Testis (tissue), 3 donors: ENCODE data around the gene TMEM201. TPM values are rescaled to one million over a fixed set of nuclear protein-coding genes. Genes with fewer than 3 reads are reported as not detected.

Source experiments
- DNase-seq: peaks from one replicate; pipeline ENCODE4 v3.0.0-alpha.2; 2019
- H3K27ac ChIP-seq, 2 donors: fragments of 200-600 bp; sonication (generic); one replicate each; pipeline ENCODE4 v1.5.1; 2019
- H3K27me3 ChIP-seq: fragments of 200-600 bp; sonication (generic); one replicate; pipeline ENCODE4 v1.5.1; 2019
- H3K36me3 ChIP-seq: fragments of 200-600 bp; sonication (generic); one replicate; pipeline ENCODE4 v1.5.1; 2017; ENCODE audit warnings: low read depth; ENCODE audit errors: missing control alignments
- H3K4me1 ChIP-seq: fragments of 200-600 bp; sonication (generic); one replicate; pipeline ENCODE4 v1.5.1; 2019
- H3K4me3 ChIP-seq, 2 donors: fragments of 200-600 bp; sonication (generic); one replicate each; pipeline ENCODE4 v1.5.1; 2017 to 2019
- H3K9me3 ChIP-seq: fragments of 200-600 bp; sonication (generic); one replicate; pipeline ENCODE4 v1.5.1; 2017
- POLR2A ChIP-seq: fragments of 450-650 bp; IDR thresholded peaks from one replicate; pipeline ENCODE4 v1.6.1; 2017; ENCODE audit warnings: antibody characterized with exemption, mild to moderate bottlenecking, moderate library complexity
- WGBS, 2 donors: methylation state at CpG; one replicate each; pipeline ENCODE4 v1.1.5; 2018; 5-methylcytosine and 5-hydroxymethylcytosine counted together
- intact Hi-C: fragments of 100-400 bp; cut with DNase I; formaldehyde crosslinking; loops from one replicate; pipeline ENCODE4 v1.15.1; 2023; ENCODE audit warnings: low total_unique reads
- polyA plus RNA-seq: library from polyadenylated mRNA; stranded (reverse); fragments of 350-450 nt; fragmentation: Illumina TruSeq; extraction: RNeasy Lipid Tissue Mini Kit (QIAGEN cat#74804); gene quantifications from one replicate; pipeline ENCODE4 v1.2.3, GENCODE V29; 2014; ENCODE audit warnings: low read depth, low replicate concordance; ENCODE audit not compliant: insufficient read depth
- total RNA-seq, 2 donors: library from RNA; depleted of rRNA; stranded (reverse); fragments of >200 nt; gene quantifications; one replicate each; pipeline ENCODE4 v1.2.3, GENCODE V29; 2016
- TF ChIP-seq, protein P1 (sequence below), 3 experiments: fragments of 450-650 bp in 2 of 3; fragments of 200-600 bp in 1 of 3; sonication (generic) in 1 of 3; IDR thresholded peaks; one replicate each; pipeline ENCODE4 v1.5.1; 2016 to 2019; ENCODE audit warnings: antibody characterized with exemption in 3 of 3, mild to moderate bottlenecking in 2 of 3, moderate library complexity in 1 of 3

Gene TMEM201
- total and polyA plus RNA-seq, 3 donors from 2014 or later: 26.6 to 36.2 (median 35.8) TPM

DNA sequence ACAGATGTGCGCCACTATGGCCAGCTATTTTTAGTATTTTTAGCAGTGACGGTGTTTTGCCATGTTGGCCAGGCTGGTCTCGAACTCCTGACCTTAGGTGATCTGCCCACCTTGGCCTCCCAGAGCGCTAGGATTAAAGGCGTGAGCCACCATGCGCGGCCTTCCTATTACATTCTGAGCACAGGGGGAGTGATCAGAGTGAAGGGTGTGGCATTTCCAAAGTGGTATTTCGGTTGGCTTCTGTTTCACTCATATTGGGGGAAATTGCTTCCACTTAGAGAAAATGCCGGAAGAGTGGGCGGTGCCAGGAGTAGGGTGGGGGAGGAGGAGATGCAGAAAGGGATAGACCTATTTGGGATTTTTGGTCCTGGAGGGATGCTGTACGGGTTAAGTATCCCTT lies 67.1 kb downstream of the TMEM201 start:
- WGBS, 2 donors: 89 to 96% methylated on average over 11 of the region's 11 CpGs
- TF ChIP-seq POLR2A: no peak

DNA sequence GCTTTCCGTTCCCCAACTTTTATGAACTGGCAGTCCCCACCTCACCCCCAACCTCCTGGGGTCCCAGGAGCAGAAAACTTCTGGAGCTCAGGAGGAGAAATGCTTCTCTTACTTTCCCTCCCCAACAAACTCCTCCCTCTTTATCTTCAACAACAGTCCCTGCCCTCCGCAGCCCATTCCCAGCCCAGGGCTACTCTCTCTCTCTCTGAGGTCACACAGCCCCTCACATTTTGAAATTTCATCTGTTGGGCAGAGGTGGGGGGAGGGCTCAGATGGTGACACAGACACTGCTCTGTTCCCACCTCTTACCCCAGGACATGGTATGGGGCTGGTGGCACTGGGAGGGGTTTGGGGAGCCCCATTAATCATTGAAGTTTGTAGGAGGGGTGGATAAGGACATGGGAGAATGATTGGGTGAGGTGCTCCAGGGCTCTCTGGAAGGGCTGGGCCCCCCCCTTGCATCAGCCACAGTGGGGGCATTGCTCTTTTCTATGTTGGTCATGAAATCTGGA lies 68.9 kb downstream of the TMEM201 start:
- TF ChIP-seq, protein P1, sequence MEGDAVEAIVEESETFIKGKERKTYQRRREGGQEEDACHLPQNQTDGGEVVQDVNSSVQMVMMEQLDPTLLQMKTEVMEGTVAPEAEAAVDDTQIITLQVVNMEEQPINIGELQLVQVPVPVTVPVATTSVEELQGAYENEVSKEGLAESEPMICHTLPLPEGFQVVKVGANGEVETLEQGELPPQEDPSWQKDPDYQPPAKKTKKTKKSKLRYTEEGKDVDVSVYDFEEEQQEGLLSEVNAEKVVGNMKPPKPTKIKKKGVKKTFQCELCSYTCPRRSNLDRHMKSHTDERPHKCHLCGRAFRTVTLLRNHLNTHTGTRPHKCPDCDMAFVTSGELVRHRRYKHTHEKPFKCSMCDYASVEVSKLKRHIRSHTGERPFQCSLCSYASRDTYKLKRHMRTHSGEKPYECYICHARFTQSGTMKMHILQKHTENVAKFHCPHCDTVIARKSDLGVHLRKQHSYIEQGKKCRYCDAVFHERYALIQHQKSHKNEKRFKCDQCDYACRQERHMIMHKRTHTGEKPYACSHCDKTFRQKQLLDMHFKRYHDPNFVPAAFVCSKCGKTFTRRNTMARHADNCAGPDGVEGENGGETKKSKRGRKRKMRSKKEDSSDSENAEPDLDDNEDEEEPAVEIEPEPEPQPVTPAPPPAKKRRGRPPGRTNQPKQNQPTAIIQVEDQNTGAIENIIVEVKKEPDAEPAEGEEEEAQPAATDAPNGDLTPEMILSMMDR (IDR thresholded peaks at IDR 0.05): no peak
- TF ChIP-seq POLR2A: no peak
- no peak overlapping the region for H3K4me3 ChIP-seq
- H3K27ac ChIP-seq: no peak overlapping the region
- WGBS, 2 donors: 75 to 81% methylated on average over 2 of the region's 2 CpGs
- intact Hi-C loops: no loop called here
- no peaks in the 10 kb centered on the region for H3K9me3 ChIP-seq
- no peak for DNase-seq
- no peaks in the 10 kb centered on the region for H3K36me3 ChIP-seq
- H3K27me3 ChIP-seq: no peaks in the 10 kb centered on the region
- H3K4me1 ChIP-seq: no peaks in the 10 kb centered on the region

More for the DNA sequence above, 67.1 kb downstream of the TMEM201 start:
- Histone ChIP-seq H3K9me3 (no peaks in the 10 kb centered on the region), H3K4me1 (peaks cover 5% of the 10 kb centered on the region), H3K4me3 (no peak overlapping the region), H3K27me3 (no peaks in the 10 kb centered on the region), H3K27ac (no peak overlapping the region), H3K36me3 (no peaks in the 10 kb centered on the region)
- DNase-seq: no peak
- intact Hi-C loops: no loop called here

DNA sequence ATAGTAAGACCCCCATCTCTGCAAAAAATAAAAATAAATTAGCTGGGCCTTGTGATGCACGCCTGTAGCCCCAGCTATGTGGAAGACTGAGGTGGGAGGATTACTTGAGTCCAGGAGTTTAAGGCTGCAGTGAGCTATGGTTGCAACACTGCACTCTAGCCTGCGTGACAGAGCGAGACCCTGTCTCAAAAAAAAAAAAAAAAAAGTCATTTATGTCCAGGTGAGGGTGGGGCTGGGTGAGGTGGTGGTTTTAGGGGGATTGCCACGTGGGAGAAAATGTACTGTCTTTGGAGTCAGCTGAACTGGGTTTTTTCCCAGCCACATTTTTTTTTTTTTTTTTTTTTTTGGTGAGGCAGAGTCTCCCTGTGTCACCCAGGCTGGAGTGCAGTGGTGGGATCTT lies 69.5 kb downstream of the TMEM201 start:
- DNase-seq: no peak
- Histone ChIP-seq H3K27ac (no peak overlapping the region), H3K4me1 (no peaks in the 10 kb centered on the region), H3K27me3 (no peaks in the 10 kb centered on the region), H3K4me3 (no peak overlapping the region), H3K9me3 (no peaks in the 10 kb centered on the region), H3K36me3 (no peaks in the 10 kb centered on the region)
- intact Hi-C loops: no loop called here
- TF ChIP-seq POLR2A: no peak
- TF ChIP-seq, protein P1 (IDR thresholded peaks at IDR 0.05): no peak
- 87 to 89% methylated on average over 4 of the region's 4 CpGs for WGBS, 2 donors

DNA sequence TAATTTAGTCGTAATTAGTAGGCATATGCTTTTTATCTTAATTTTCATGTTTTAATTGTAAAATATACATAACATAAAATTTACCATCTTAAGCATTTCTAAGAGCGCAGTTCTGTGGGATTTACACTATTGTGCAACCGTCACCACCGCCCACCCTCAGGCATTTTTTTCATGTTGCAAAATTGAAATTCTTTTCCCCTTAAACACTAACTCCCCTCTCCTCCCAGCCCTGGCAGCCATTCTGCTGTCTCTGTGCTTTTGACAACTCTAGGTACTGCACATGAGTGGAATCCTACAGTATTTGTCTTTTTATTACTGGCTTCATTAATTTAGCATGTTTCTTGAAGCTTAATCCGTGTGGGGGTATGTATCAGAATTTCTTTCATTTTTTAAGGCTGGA lies 70.6 kb downstream of the TMEM201 start:
- no peak for TF ChIP-seq POLR2A
- TF ChIP-seq, protein P1 (IDR thresholded peaks at IDR 0.05): no peak
- intact Hi-C loops: no loop called here
- Histone ChIP-seq H3K4me1 (no peaks in the 10 kb centered on the region), H3K36me3 (no peaks in the 10 kb centered on the region), H3K27ac (no peak overlapping the region), H3K27me3 (no peaks in the 10 kb centered on the region), H3K9me3 (no peaks in the 10 kb centered on the region), H3K4me3 (no peak overlapping the region)
- 70 to 79% methylated on average over 5 of the region's 5 CpGs for WGBS, 2 donors
- no peak for DNase-seq

DNA sequence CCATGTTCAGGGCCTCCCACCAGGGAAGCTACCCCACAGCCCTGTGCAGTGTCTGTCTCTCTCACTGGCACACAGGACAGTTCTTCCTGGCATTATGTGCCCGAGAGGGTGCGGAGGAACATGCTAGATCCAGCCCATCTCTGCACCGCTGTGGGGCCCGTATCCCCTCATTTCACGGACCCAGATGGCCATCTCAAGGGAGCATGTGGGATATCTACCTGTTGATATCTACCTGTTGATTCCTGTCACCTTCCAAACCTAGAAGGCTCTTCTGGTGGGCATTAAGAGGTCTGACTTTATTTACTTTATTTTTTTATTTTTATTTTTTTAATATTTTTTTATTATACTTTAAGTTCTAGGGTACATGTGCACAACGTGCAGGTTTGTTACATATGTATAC lies 74.5 kb downstream of the TMEM201 start:
- intact Hi-C loops: no loop called here
- Histone ChIP-seq H3K4me1 (no peaks in the 10 kb centered on the region), H3K4me3 (no peak overlapping the region), H3K36me3 (no peaks in the 10 kb centered on the region), H3K27me3 (no peaks in the 10 kb centered on the region), H3K9me3 (no peaks in the 10 kb centered on the region), H3K27ac (no peak overlapping the region)
- TF ChIP-seq, protein P1 (IDR thresholded peaks at IDR 0.05): no peak
- TF ChIP-seq POLR2A: no peak
- 88 to 91% methylated on average over 6 of the region's 6 CpGs for WGBS, 2 donors
- DNase-seq: no peak

Other genes starting within 250 kb of the TMEM201 start
- gene SLC25A33, start 49.4 kb upstream of the TMEM201 start, total RNA-seq: 10 to 100 TPM; 16.3 to 17.4 TPM
- 26.0 TPM for gene SLC25A33, start 49.4 kb upstream of the TMEM201 start, polyA plus RNA-seq
- 10 to 100 TPM; 12.4 to 17.2 TPM for gene PIK3CD, start 62.8 kb downstream of the TMEM201 start, total RNA-seq
- 11.7 TPM for gene PIK3CD, start 62.8 kb downstream of the TMEM201 start, polyA plus RNA-seq
- 10 to 100 TPM; 52.6 to 70.2 TPM for gene CLSTN1, start 235.1 kb downstream of the TMEM201 start, total RNA-seq
- 60.4 TPM for gene CLSTN1, start 235.1 kb downstream of the TMEM201 start, polyA plus RNA-seq